GM21619 (cell line): ENCODE measurements around the gene LRP8.

Experiments used
- ATAC-seq: cut with Tn5 transposase; IDR thresholded peaks from one replicate; pipeline ENCODE4 v1.9.1; 2021; ENCODE audit not compliant: unreplicated experiment

LRP8 gene

GRCh38 chr1:53308506-53308905 is 19.4 kb downstream of the LRP8 start:
- no peak for ATAC-seq

- ATAC-seq, result no peak
These were observed 20.8 kb downstream of the LRP8 start for GRCh38 chr1:53307037-53307436.

GRCh38 chr1:53306168-53306567 is 21.7 kb downstream of the LRP8 start:
- no peak for ATAC-seq

- ATAC-seq, result no peak
These were observed 22.2 kb downstream of the LRP8 start for GRCh38 chr1:53305650-53306049.

GRCh38 chr1:53304527-53304926 is 23.3 kb downstream of the LRP8 start:
- ATAC-seq, result no peak

- no peak for ATAC-seq
These were observed 23.9 kb downstream of the LRP8 start for GRCh38 chr1:53303726-53304515.

- ATAC-seq, result no peak
These were observed 24.6 kb downstream of the LRP8 start for GRCh38 chr1:53303243-53303642.

GRCh38 chr1:53299233-53299632 is 28.6 kb downstream of the LRP8 start:
- no peak for ATAC-seq

- ATAC-seq, result no peak
These were observed 29.7 kb downstream of the LRP8 start for GRCh38 chr1:53298045-53298637.

- ATAC-seq, result no peak
These were observed 30.7 kb downstream of the LRP8 start for GRCh38 chr1:53297195-53297594.

GRCh38 chr1:53296117-53296749 is 31.6 kb downstream of the LRP8 start:
- no peak for ATAC-seq

- no peak for ATAC-seq
These were observed 32.1 kb downstream of the LRP8 start for GRCh38 chr1:53295726-53296116.

- ATAC-seq, result no peak
These were observed 32.6 kb downstream of the LRP8 start for GRCh38 chr1:53295295-53295694.

GRCh38 chr1:53294567-53294966 is 33.3 kb downstream of the LRP8 start:
- ATAC-seq, result no peak

GRCh38 chr1:53294061-53294460 is 33.8 kb downstream of the LRP8 start:
- ATAC-seq, result no peak

GRCh38 chr1:53293123-53293522 is 34.7 kb downstream of the LRP8 start:
- no peak for ATAC-seq

GRCh38 chr1:53292690-53293089 is 35.2 kb downstream of the LRP8 start:
- ATAC-seq, result peak; percentile 48

- ATAC-seq, result no peak
These were observed 36.3 kb downstream of the LRP8 start for GRCh38 chr1:53291574-53291973.

- ATAC-seq, result no peak
These were observed 39.0 kb downstream of the LRP8 start for GRCh38 chr1:53288790-53289429.

GRCh38 chr1:53288002-53288789 is 39.7 kb downstream of the LRP8 start:
- no peak for ATAC-seq

- ATAC-seq, result no peak
These were observed 40.9 kb downstream of the LRP8 start for GRCh38 chr1:53286955-53287354.
